ENCODE data around the gene LRRC25. TPM values are rescaled to one million over a fixed set of nuclear protein-coding genes. Genes with fewer than 3 reads are reported as not detected.

The LRRC25 gene
- total RNA-seq, 1 experiment from 2014 or later: not detected

DNA sequence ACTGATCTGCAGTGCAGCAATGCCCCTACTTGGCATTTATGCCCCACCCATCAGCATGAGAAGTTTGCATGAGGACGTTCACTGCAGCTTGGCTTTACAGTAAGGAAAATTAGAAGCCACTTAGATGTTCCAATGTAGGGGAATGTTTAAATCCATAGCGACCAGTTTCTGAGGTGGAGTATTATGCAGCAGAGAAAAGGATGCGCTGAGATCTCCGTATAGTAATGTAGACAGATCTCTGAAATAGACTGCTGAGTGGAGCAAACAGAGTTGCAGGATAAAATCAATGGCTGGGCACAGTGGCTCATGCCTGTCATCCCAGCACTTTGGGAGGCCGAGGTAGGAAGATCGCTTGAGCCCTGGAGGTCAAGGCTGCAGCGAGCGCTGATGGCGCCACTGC, 46.9 kb downstream of the LRRC25 start:
- no peak overlapping the region for H3T11ph ChIP-seq (ENCODE audit: low read length)
- no peaks in the 10 kb centered on the region for H3K23me2 ChIP-seq (ENCODE audit: insufficient read length, low read depth, low read length, poor library complexity, severe bottlenecking)
- no peak overlapping the region for H3K18ac ChIP-seq (ENCODE audit: insufficient read length, low read depth, low read length)
- TF ChIP-seq, protein P1, sequence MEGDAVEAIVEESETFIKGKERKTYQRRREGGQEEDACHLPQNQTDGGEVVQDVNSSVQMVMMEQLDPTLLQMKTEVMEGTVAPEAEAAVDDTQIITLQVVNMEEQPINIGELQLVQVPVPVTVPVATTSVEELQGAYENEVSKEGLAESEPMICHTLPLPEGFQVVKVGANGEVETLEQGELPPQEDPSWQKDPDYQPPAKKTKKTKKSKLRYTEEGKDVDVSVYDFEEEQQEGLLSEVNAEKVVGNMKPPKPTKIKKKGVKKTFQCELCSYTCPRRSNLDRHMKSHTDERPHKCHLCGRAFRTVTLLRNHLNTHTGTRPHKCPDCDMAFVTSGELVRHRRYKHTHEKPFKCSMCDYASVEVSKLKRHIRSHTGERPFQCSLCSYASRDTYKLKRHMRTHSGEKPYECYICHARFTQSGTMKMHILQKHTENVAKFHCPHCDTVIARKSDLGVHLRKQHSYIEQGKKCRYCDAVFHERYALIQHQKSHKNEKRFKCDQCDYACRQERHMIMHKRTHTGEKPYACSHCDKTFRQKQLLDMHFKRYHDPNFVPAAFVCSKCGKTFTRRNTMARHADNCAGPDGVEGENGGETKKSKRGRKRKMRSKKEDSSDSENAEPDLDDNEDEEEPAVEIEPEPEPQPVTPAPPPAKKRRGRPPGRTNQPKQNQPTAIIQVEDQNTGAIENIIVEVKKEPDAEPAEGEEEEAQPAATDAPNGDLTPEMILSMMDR (conservative IDR thresholded peaks at IDR 0.05): no peak
- H3K4me3 Mint-ChIP-seq: no peak overlapping the region
- H2AK5ac ChIP-seq (ENCODE audit: insufficient read length, low read length): no peak overlapping the region
- H2BK12ac ChIP-seq (ENCODE audit: insufficient read length, low read depth, low read length): no peak overlapping the region
- H4K20me1 ChIP-seq (ENCODE audit: control insufficient read depth, insufficient read depth, insufficient read length): no peaks in the 10 kb centered on the region
- no peak overlapping the region for H4K91ac ChIP-seq (ENCODE audit: insufficient read length, low read depth, low read length)
- H3K4ac ChIP-seq (ENCODE audit: low read depth, low read length): no peak overlapping the region
- H3K27ac ChIP-seq (ENCODE audit: insufficient read length, low read depth, low read length): no peak overlapping the region
- no peak overlapping the region for H2AFZ ChIP-seq (ENCODE audit: low read length)
- H3K9ac ChIP-seq (ENCODE audit: extremely low read depth, insufficient read length, low read length): no peak overlapping the region
- no peak overlapping the region for H2BK120ac ChIP-seq (ENCODE audit: low read depth, low read length, poor library complexity, severe bottlenecking)
- no peak for DNase-seq
- WGBS (ENCODE audit: extremely low coverage, insufficient read length, low lambda C conversion rate): no CpG with 5 or more reads among the region's 9 CpGs
- peaks cover 12 to 14% of the 10 kb centered on the region in 2 experiments for H3K4me1 Mint-ChIP-seq
- H3K9me3 ChIP-seq (ENCODE audit: control insufficient read depth, low read depth, low read length): no peaks in the 10 kb centered on the region
- peaks cover 5 to 57% (median 8%) of the 10 kb centered on the region in 3 experiments; a peak in 6 of 7 replicates for H3K36me3 Mint-ChIP-seq (ENCODE audit: insufficient read depth in 1 of 3, low read depth in 3 of 3)
- no peaks in the 10 kb centered on the region for H3K27me3 ChIP-seq (ENCODE audit: insufficient read depth, low read length)
- H4K5ac ChIP-seq (ENCODE audit: insufficient read length, low read depth, low read length): no peak overlapping the region
- H3K79me1 ChIP-seq (ENCODE audit: insufficient read depth, low read depth, low read length, poor library complexity, severe bottlenecking): no peaks in the 10 kb centered on the region
- H3K27me3 Mint-ChIP-seq (ENCODE audit: low read depth): no peaks in the 10 kb centered on the region
- H3K4me2 ChIP-seq (ENCODE audit: insufficient read depth, insufficient read length, low read length): no peak overlapping the region
- H3K14ac ChIP-seq (ENCODE audit: insufficient read depth, low read length): no peak overlapping the region
- no peaks in the 10 kb centered on the region; a peak in 2 of 5 replicates for H3K9me3 Mint-ChIP-seq
- H3K4me1 ChIP-seq (ENCODE audit: insufficient read depth, low read length): no peaks in the 10 kb centered on the region
- H3K79me2 ChIP-seq (ENCODE audit: insufficient read depth, low read length): no peaks in the 10 kb centered on the region
- H2BK15ac ChIP-seq (ENCODE audit: low read depth, low read length): no peak overlapping the region
- H3K27ac Mint-ChIP-seq: no peak overlapping the region; a peak in 1 of 7 replicates
- no peak overlapping the region for H3K23ac ChIP-seq (ENCODE audit: insufficient read length, low read depth, low read length)
- no peak overlapping the region for H3K56ac ChIP-seq (ENCODE audit: insufficient read length, low read depth, low read length)
- H2BK5ac ChIP-seq (ENCODE audit: insufficient read length, low read length): no peak overlapping the region
- H2BK20ac ChIP-seq (ENCODE audit: low read depth, low read length, poor library complexity, severe bottlenecking): no peak overlapping the region
- no peak overlapping the region for H4K8ac ChIP-seq (replicated peaks; ENCODE audit: insufficient read length, low read depth, low read length)
